ENCODE data around the gene KLF17.

KLF17 gene

GRCh38 chr1:44151808-44152207 lies 33.2 kb downstream of the KLF17 start:
- no peak for DNase-seq (ENCODE audit: low read depth, low spot score)
- peak overlapping the region; percentile 28 for H3K9ac ChIP-seq (ENCODE audit: insufficient read length)
- H3K9me3 ChIP-seq (ENCODE audit: low read depth, low read length) = no peaks in the 10 kb centered on the region
- TF ChIP-seq FOXP2 (optimal IDR thresholded peaks at IDR 0.05; ENCODE audit: control extremely low read depth, extremely low read length, insufficient read depth) = no peak
- no peak for TF ChIP-seq EZH2 (IDR thresholded peaks at IDR 0.05)
- TF ChIP-seq POLR2AphosphoS5 (IDR thresholded peaks at IDR 0.05; ENCODE audit: borderline replicate concordance, low read depth, low read length) = no peak
- no peaks in the 10 kb centered on the region for H3K36me3 ChIP-seq (ENCODE audit: insufficient read depth, low read length)
- no peak overlapping the region for H3K4me3 ChIP-seq
- H3K27ac ChIP-seq = no peak overlapping the region

DNA sequence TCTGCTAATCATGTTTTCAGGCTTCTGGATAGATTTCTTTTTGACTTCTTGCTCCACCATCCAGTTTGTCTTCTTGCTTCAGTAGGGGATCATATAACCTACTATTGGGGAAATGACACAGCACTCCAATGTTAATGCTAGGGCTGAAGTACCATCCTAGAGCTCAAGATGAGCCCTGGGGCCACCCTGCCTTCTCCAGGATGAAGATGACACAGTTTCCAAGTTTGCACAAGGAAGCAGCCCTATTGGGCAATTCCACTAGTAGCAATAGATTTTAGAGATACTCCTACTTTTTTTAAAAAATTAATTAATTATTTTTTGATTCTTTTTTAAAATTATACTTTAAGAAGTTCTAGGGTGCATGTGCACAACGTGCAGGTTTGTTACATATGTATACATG lies 34.1 kb downstream of the KLF17 start:
- no peak for TF ChIP-seq POLR2AphosphoS5 (IDR thresholded peaks at IDR 0.05; ENCODE audit: borderline replicate concordance, low read depth, low read length)
- TF ChIP-seq EZH2 (IDR thresholded peaks at IDR 0.05) = no peak
- TF ChIP-seq FOXP2 (optimal IDR thresholded peaks at IDR 0.05; ENCODE audit: control extremely low read depth, extremely low read length, insufficient read depth) = no peak
- DNase-seq (ENCODE audit: low read depth, low spot score) = no peak
- Histone ChIP-seq H3K9ac (ENCODE audit: insufficient read length) (no peak overlapping the region), H3K9me3 (ENCODE audit: low read depth, low read length) (no peaks in the 10 kb centered on the region), H3K36me3 (ENCODE audit: insufficient read depth, low read length) (no peaks in the 10 kb centered on the region), H3K27ac (no peak overlapping the region), H3K4me3 (no peak overlapping the region)

- Histone ChIP-seq H3K36me3 (ENCODE audit: insufficient read depth, low read length) (no peaks in the 10 kb centered on the region), H3K27ac (no peak overlapping the region), H3K9ac (ENCODE audit: insufficient read length) (no peak overlapping the region), H3K9me3 (ENCODE audit: low read depth, low read length) (no peaks in the 10 kb centered on the region), H3K4me3 (no peak overlapping the region)
- DNase-seq (ENCODE audit: low read depth, low spot score) = no peak
- TF ChIP-seq EZH2 (IDR thresholded peaks at IDR 0.05) (no peak), FOXP2 (optimal IDR thresholded peaks at IDR 0.05; ENCODE audit: control extremely low read depth, extremely low read length, insufficient read depth) (no peak), POLR2AphosphoS5 (IDR thresholded peaks at IDR 0.05; ENCODE audit: borderline replicate concordance, low read depth, low read length) (no peak)
Observed at GRCh38 chr1:44154049-44154448, 35.4 kb downstream of the KLF17 start.

GRCh38 chr1:44157903-44158302 lies 39.3 kb downstream of the KLF17 start:
- no peak for DNase-seq (ENCODE audit: low read depth, low spot score)
- TF ChIP-seq EZH2 (IDR thresholded peaks at IDR 0.05) (no peak), FOXP2 (optimal IDR thresholded peaks at IDR 0.05; ENCODE audit: control extremely low read depth, extremely low read length, insufficient read depth) (no peak), POLR2AphosphoS5 (IDR thresholded peaks at IDR 0.05; ENCODE audit: borderline replicate concordance, low read depth, low read length) (no peak)
- Histone ChIP-seq H3K9ac (ENCODE audit: insufficient read length) (no peak overlapping the region), H3K27ac (no peak overlapping the region), H3K9me3 (ENCODE audit: low read depth, low read length) (no peaks in the 10 kb centered on the region), H3K4me3 (no peak overlapping the region), H3K36me3 (ENCODE audit: insufficient read depth, low read length) (no peaks in the 10 kb centered on the region)

- H3K4me3 ChIP-seq = no peak overlapping the region
- no peaks in the 10 kb centered on the region for H3K9me3 ChIP-seq (ENCODE audit: low read depth, low read length)
- no peak overlapping the region for H3K9ac ChIP-seq (ENCODE audit: insufficient read length)
- H3K36me3 ChIP-seq (ENCODE audit: insufficient read depth, low read length) = no peaks in the 10 kb centered on the region
- no peak overlapping the region for H3K27ac ChIP-seq
- DNase-seq (ENCODE audit: low read depth, low spot score) = no peak
- TF ChIP-seq EZH2 (IDR thresholded peaks at IDR 0.05) (no peak), FOXP2 (optimal IDR thresholded peaks at IDR 0.05; ENCODE audit: control extremely low read depth, extremely low read length, insufficient read depth) (no peak), POLR2AphosphoS5 (IDR thresholded peaks at IDR 0.05; ENCODE audit: borderline replicate concordance, low read depth, low read length) (no peak)
Observed at GRCh38 chr1:44158871-44159270, 40.2 kb downstream of the KLF17 start.

GRCh38 chr1:44161546-44161945 lies 42.9 kb downstream of the KLF17 start:
- Histone ChIP-seq H3K36me3 (ENCODE audit: insufficient read depth, low read length) (no peaks in the 10 kb centered on the region), H3K27ac (no peak overlapping the region), H3K9ac (ENCODE audit: insufficient read length) (no peak overlapping the region), H3K4me3 (no peak overlapping the region), H3K9me3 (ENCODE audit: low read depth, low read length) (no peaks in the 10 kb centered on the region)
- TF ChIP-seq FOXP2 (optimal IDR thresholded peaks at IDR 0.05; ENCODE audit: control extremely low read depth, extremely low read length, insufficient read depth) (no peak), EZH2 (IDR thresholded peaks at IDR 0.05) (no peak), POLR2AphosphoS5 (IDR thresholded peaks at IDR 0.05; ENCODE audit: borderline replicate concordance, low read depth, low read length) (no peak)
- DNase-seq (ENCODE audit: low read depth, low spot score) = no peak

DNA sequence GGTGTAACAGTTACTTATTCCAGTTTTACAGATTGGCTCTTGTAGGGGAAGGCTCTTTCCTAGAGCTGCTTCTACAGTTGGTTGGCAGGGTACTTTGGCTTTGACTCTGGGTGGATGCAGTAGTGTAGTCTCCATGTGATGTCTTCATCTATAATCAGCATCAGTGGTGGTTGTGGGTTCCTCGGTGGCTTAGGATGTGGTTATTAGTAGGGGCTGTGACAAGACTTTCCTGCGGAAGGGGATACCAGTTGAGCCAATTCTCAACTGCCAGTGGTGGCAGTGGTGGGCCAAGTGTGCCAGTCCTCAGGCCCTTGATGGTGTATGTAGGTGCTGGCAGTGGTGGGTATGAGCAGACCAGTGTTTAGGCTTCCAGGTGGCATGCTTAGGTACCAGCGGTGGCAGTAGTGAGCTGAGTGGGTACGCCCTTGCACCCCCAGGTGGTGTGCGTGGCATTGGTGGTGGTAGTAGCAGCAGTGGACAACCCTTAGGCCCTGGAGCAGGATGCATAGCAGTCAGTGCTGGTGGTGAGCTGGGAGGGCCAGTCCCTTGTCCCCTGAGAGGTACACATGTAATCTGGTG lies 50.0 kb downstream of the KLF17 start:
- no peaks in the 10 kb centered on the region for H3K9me3 ChIP-seq (ENCODE audit: low read depth, low read length)
- no peak overlapping the region for H3K27ac ChIP-seq
- no peak overlapping the region for H3K4me3 ChIP-seq
- no peaks in the 10 kb centered on the region for H3K36me3 ChIP-seq (ENCODE audit: insufficient read depth, low read length)
- DNase-seq (ENCODE audit: low read depth, low spot score) = no peak
- no peak for TF ChIP-seq POLR2AphosphoS5 (IDR thresholded peaks at IDR 0.05; ENCODE audit: borderline replicate concordance, low read depth, low read length)
- TF ChIP-seq FOXP2 (optimal IDR thresholded peaks at IDR 0.05; ENCODE audit: control extremely low read depth, extremely low read length, insufficient read depth) = no peak
- no peak for TF ChIP-seq EZH2 (IDR thresholded peaks at IDR 0.05)
- no peak overlapping the region for H3K9ac ChIP-seq (ENCODE audit: insufficient read length)

- H3K27ac ChIP-seq = no peak overlapping the region
- H3K36me3 ChIP-seq (ENCODE audit: insufficient read depth, low read length) = no peaks in the 10 kb centered on the region
- H3K9ac ChIP-seq (ENCODE audit: insufficient read length) = no peak overlapping the region
- no peak for TF ChIP-seq POLR2AphosphoS5 (IDR thresholded peaks at IDR 0.05; ENCODE audit: borderline replicate concordance, low read depth, low read length)
- no peak for TF ChIP-seq FOXP2 (optimal IDR thresholded peaks at IDR 0.05; ENCODE audit: control extremely low read depth, extremely low read length, insufficient read depth)
- no peak for TF ChIP-seq EZH2 (IDR thresholded peaks at IDR 0.05)
- no peak for DNase-seq (ENCODE audit: low read depth, low spot score)
- H3K9me3 ChIP-seq (ENCODE audit: low read depth, low read length) = no peaks in the 10 kb centered on the region
- H3K4me3 ChIP-seq = no peak overlapping the region
Observed at GRCh38 chr1:44170281-44170823, 51.7 kb downstream of the KLF17 start.

DNA sequence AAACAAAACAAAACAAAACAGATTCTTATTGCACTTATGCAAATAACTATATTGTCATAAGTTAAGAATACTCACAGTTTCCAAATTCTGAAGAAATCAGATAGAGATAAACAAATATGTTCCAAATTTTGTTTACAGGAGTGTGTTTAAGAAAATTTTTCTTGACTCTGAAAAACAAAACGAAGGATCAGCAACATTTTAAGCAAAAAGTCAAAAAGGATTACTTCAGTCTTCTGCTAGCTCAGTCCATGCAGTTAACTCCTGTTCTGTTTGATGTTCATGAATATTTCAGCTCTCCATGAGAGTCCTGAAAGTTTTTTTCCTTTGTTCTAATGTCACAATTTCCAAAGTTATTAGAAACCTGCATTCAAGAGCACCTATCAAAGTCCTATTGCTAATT lies 56.0 kb downstream of the KLF17 start:
- Histone ChIP-seq H3K9ac (ENCODE audit: insufficient read length) (no peak overlapping the region), H3K36me3 (ENCODE audit: insufficient read depth, low read length) (no peaks in the 10 kb centered on the region), H3K9me3 (ENCODE audit: low read depth, low read length) (no peaks in the 10 kb centered on the region), H3K4me3 (no peak overlapping the region), H3K27ac (no peak overlapping the region)
- no peak for TF ChIP-seq POLR2AphosphoS5 (IDR thresholded peaks at IDR 0.05; ENCODE audit: borderline replicate concordance, low read depth, low read length)
- TF ChIP-seq FOXP2 (optimal IDR thresholded peaks at IDR 0.05; ENCODE audit: control extremely low read depth, extremely low read length, insufficient read depth) = no peak
- no peak for TF ChIP-seq EZH2 (IDR thresholded peaks at IDR 0.05)
- no peak for DNase-seq (ENCODE audit: low read depth, low spot score)

All from SK-N-MC (cell line).